ENCODE data around the gene CDH23.

The CDH23 gene

DNA sequence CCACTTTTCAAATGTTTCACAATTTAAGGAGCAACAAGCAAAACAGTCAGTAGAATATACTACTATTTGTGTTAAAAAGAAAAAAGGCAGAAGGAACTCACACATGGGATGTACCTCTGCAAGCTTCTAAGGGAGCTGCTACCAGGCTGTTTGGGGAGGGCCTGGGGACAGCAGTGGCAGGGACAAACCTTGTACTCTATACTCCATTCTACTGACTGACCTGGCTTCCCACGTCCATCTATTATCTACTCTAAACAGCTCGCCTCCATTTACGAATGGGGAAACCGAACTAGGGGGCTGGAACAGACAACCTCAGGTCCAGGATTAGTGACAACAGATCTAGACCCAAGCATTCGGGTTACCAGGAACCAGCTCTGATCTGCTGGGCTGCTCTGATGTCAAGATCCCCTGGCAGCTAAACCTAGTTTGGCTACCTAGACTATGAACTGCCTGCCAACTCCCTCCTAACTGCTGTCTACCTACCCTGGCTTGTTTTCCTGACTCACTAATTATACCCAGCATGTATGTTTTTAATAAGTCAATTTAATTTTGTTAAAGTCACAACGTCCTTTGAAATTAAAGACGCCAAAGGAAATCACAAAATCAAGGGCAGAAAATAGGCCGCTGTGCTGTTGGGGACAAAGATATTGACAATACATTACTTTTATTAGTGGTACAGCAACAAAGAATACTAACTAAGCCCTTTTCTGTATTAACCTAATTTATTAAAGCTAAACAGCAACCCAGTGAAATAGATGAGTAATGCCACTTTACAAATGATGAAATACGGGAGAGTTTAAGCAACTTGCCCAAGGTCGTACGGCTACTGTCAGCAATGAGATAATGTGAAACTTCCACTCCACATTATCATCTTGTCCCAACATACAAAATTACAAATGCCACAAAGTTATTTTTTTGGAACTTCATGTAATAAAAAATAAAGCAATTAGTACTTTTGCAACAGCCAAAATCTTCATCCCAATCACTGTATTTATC is 449.0 kb downstream of the CDH23 start:
- no peak overlapping the region for H3K4me3 ChIP-seq (ENCODE audit: low read depth, low read length)
- no peak for DNase-seq (ENCODE audit: low read depth, low spot score)
- ChIA-PET CTCF (interaction anchor here (4.6 kb wide), 1 partner anchor 50 kb away, joined by 20 read pairs; no protein-coding TSS in a partner anchor), POLR2A (interaction anchor here (1.0 kb wide), 1 partner anchor 26 kb away, joined by 4 read pairs; no protein-coding TSS in a partner anchor)
- TF ChIP-seq, protein P1, sequence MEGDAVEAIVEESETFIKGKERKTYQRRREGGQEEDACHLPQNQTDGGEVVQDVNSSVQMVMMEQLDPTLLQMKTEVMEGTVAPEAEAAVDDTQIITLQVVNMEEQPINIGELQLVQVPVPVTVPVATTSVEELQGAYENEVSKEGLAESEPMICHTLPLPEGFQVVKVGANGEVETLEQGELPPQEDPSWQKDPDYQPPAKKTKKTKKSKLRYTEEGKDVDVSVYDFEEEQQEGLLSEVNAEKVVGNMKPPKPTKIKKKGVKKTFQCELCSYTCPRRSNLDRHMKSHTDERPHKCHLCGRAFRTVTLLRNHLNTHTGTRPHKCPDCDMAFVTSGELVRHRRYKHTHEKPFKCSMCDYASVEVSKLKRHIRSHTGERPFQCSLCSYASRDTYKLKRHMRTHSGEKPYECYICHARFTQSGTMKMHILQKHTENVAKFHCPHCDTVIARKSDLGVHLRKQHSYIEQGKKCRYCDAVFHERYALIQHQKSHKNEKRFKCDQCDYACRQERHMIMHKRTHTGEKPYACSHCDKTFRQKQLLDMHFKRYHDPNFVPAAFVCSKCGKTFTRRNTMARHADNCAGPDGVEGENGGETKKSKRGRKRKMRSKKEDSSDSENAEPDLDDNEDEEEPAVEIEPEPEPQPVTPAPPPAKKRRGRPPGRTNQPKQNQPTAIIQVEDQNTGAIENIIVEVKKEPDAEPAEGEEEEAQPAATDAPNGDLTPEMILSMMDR (IDR thresholded peaks at IDR 0.05; ENCODE audit: insufficient read depth, low read length, missing control alignments): no peak

DNA sequence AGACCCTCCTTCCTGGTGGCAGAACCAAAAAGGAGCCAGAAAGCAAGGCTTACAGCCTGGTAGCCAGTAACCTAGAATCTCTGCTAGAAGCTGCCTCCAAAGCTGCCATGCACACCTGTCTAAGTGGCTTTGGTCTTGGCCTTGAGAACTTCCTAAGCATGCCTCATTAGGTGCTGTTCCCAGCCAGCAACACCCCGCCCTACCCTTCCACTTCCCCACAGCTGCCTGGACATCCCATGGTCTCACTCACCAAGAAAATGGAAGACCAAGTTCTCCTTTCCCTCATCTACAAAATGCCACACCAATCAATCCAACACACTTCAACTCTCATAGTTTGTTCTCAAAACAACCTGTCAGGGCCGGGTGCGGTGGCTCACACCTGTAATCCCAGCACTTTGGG is 450.1 kb downstream of the CDH23 start:
- TF ChIP-seq, protein P1 (IDR thresholded peaks at IDR 0.05; ENCODE audit: insufficient read depth, low read length, missing control alignments): no peak
- POLR2A ChIA-PET: interaction anchor here (0.7 to 1.2 kb wide), 2 partner anchors 9 to 11 kb away, joined by 3 to 4 read pairs; no protein-coding TSS in a partner anchor
- no peak overlapping the region for H3K4me3 ChIP-seq (ENCODE audit: low read depth, low read length)
- CTCF ChIA-PET: no interaction called here
- no peak for DNase-seq (ENCODE audit: low read depth, low spot score)

DNA sequence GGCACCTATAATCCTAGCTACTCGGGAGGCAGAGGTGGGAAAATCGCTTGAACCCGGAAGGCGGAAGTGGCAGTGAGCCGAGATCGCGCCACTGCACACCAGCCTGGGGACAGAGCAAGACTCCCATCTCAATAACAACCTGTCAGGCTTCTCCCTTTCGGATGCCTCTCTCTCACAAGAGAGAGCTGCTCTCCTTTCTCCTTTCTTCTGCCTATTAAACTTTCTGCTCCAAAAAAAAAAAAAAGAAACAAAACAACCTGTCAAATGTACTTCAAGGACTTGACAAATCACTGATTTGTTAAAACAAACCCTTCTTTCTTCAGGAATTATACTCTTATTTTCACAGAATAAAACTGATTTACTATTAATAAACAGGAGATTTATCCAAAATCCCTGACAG is 450.7 kb downstream of the CDH23 start:
- CTCF ChIA-PET: no interaction called here
- POLR2A ChIA-PET: interaction anchor here (1.2 kb wide), 1 partner anchor 12 kb away, joined by 4 read pairs; no protein-coding TSS in a partner anchor

DNA sequence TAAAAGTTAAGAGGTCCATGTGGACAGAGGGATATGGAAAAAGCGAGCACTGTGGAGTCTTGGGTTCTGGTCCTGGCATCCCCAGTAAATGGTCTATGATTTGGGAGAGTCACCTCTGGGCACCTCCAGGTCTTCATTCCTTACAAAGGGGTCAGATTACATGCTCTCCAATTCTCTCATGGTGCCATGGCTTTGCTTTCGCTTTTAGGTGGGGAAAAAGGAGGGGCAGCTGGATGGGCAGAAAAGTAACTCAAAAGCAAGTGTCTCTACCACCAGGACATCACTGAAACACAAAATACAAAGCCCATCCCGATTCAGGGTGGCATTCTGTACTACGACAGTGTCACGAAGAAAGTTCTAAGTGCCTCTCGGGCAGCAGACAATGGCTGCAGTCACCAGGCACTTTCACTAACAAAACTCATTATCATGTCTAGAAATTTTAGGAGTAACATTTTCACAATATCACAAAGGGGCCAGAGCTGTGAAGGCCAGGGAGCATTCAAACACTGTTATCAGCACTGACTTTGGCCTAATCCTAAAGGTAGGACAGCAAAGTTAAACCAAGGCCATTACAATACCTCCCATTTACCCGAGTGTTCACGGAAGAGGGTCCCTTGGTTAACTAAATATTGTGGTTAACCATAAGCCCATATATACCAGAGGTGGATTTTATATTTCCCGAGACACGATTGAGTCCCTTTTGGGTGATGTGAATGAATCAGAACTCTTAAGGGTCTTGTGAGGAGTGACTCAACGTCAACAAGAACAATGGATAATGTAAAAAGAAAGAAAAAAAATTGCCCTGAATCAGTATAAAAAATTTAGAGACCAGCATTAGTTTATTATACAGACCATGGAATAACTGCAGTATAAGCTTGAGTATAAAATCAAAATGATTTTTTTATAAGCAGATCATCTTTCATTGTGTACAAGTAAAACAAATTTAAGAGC is 451.9 kb downstream of the CDH23 start:
- CTCF ChIA-PET: interaction anchor here (1.1 to 1.6 kb wide), 3 partner anchors 10 to 46 kb away, joined by 3 to 4 read pairs (median 3); no protein-coding TSS in a partner anchor
- POLR2A ChIA-PET: no interaction called here
- TF ChIP-seq, protein P1 (IDR thresholded peaks at IDR 0.05; ENCODE audit: insufficient read depth, low read length, missing control alignments): no peak
- peak overlapping the region; percentile 37; the same call in 1 of the 2 replicates for H3K4me3 ChIP-seq (ENCODE audit: low read depth, low read length)
- no peak for DNase-seq (ENCODE audit: low read depth, low spot score)

More for the DNA sequence above, 450.7 kb downstream of the CDH23 start:
- TF ChIP-seq, protein P1 (IDR thresholded peaks at IDR 0.05; ENCODE audit: insufficient read depth, low read length, missing control alignments): no peak
- H3K4me3 ChIP-seq (ENCODE audit: low read depth, low read length): no peak overlapping the region
- DNase-seq (ENCODE audit: low read depth, low spot score): no peak

DNA sequence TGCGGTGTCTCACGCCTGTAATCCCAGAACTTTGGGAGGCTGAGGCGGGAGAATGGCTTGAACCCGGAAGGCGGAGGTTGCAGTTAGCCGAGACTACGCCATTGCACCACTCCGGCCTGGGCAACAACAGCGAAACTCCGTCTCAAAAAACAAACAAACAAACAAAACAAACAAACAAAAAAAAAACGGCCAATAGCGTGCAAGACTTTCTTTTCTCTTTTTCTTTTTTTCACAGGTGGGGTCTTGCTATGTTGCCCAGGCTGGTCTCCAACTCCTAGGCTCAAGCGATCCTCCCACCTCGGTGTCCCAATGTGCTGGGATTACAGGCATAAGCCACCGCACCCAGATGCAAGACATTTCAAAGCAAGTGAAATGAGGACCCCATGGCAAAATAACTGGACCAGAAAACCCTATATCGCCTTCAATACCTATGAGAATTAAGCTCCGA is 452.8 kb downstream of the CDH23 start:
- TF ChIP-seq, protein P1 (IDR thresholded peaks at IDR 0.05; ENCODE audit: insufficient read depth, low read length, missing control alignments): no peak
- peak overlapping the region; percentile 37 for H3K4me3 ChIP-seq (ENCODE audit: low read depth, low read length)
- no peak for DNase-seq (ENCODE audit: low read depth, low spot score)
- ChIA-PET POLR2A (interaction anchor here (2.0 kb wide), 3 partner anchors 11 to 77 kb away, joined by 7 to 47 read pairs (median 25); partner anchors contain the start of gene VSIR), CTCF (interaction anchor here (0.8 to 2.4 kb wide), 7 partner anchors 9 to 77 kb away, joined by 3 to 14 read pairs (median 3); no protein-coding TSS in a partner anchor)
